HG03139 (cell line): ENCODE results near the gene SELP.
"Not testable (repeated sequence)": the region's sequence is repeated elsewhere in the genome, so short reads cannot be mapped to it uniquely, and the experiment has no call there.

Experiments used
- ATAC-seq: cut with Tn5 transposase; IDR thresholded peaks from one replicate; pipeline ENCODE4 v1.9.1; 2021; ENCODE audit not compliant: unreplicated experiment

SELP gene

GRCh38 chr1:169630006-169630405 is at the start of gene SELP:
SELP (minus strand) TSS chr1:169630124; CDS start chr1:169630074, 50 bp downstream.
- ATAC-seq: no peak

- ATAC-seq: no peak
Measured at GRCh38 chr1:169679692-169680091, 49.8 kb upstream of the SELP start.

GRCh38 chr1:169676001-169676400 is 46.1 kb upstream of the SELP start:
- no peak for ATAC-seq

- ATAC-seq: no peak
Measured at GRCh38 chr1:169670836-169671235, 40.9 kb upstream of the SELP start.

GRCh38 chr1:169670244-169670643 is 40.3 kb upstream of the SELP start:
- not testable (repeated sequence) for ATAC-seq

GRCh38 chr1:169667699-169668596 is 38.0 kb upstream of the SELP start:
- not testable (repeated sequence) for ATAC-seq

GRCh38 chr1:169667227-169667639 is 37.3 kb upstream of the SELP start:
- not testable (repeated sequence) for ATAC-seq

- not testable (repeated sequence) for ATAC-seq
Measured at GRCh38 chr1:169662680-169663079, 32.8 kb upstream of the SELP start.

GRCh38 chr1:169661066-169661465 is 31.1 kb upstream of the SELP start:
- not testable (repeated sequence) for ATAC-seq

GRCh38 chr1:169658777-169659176 is 28.9 kb upstream of the SELP start:
- not testable (repeated sequence) for ATAC-seq

- ATAC-seq: no peak
Measured at GRCh38 chr1:169653873-169654272, 23.9 kb upstream of the SELP start.

- no peak for ATAC-seq
Measured at GRCh38 chr1:169651035-169651434, 21.1 kb upstream of the SELP start.

- ATAC-seq: no peak
Measured at GRCh38 chr1:169650551-169650950, 20.6 kb upstream of the SELP start.

GRCh38 chr1:169648709-169649108 is 18.8 kb upstream of the SELP start:
- no peak for ATAC-seq

- no peak for ATAC-seq
Measured at GRCh38 chr1:169648187-169648586, 18.3 kb upstream of the SELP start.

- no peak for ATAC-seq
Measured at GRCh38 chr1:169647512-169647911, 17.6 kb upstream of the SELP start.

GRCh38 chr1:169644297-169644696 is 14.4 kb upstream of the SELP start:
- no peak for ATAC-seq

- ATAC-seq: no peak
Measured at GRCh38 chr1:169634877-169635276, 5.0 kb upstream of the SELP start.

GRCh38 chr1:169634145-169634544 is 4.2 kb upstream of the SELP start:
- ATAC-seq: no peak

GRCh38 chr1:169631249-169631648 is 1.3 kb upstream of the SELP start:
- no peak for ATAC-seq

GRCh38 chr1:169624912-169625311 is 5.0 kb downstream of the SELP start:
- ATAC-seq: no peak

- no peak for ATAC-seq
Measured at GRCh38 chr1:169624122-169624521, 5.8 kb downstream of the SELP start.
